H9 (cell line): ENCODE results near the gene OXER1. TPM values are rescaled to one million over a fixed set of nuclear protein-coding genes. Genes with fewer than 3 reads are reported as not detected.

Source experiments
- DNase-seq: peaks from one replicate; pipeline ENCODE4 v3.0.0-alpha.2; 2017
- H2AFZ ChIP-seq: one replicate; pipeline ENCODE4 v1.6.1; 2013; ENCODE audit warnings: mild to moderate bottlenecking, low read length, control low read depth, moderate library complexity
- H2AK5ac ChIP-seq: 2 replicates; pipeline ENCODE4 v1.6.1; 2013; ENCODE audit warnings: low read length, control low read depth, mixed read lengths; ENCODE audit not compliant: insufficient read length
- H2BK120ac ChIP-seq: one replicate; pipeline ENCODE4 v1.6.1; 2013; ENCODE audit warnings: low read depth, mild to moderate bottlenecking, low read length, control low read depth, inconsistent platforms; ENCODE audit not compliant: poor library complexity, severe bottlenecking
- H2BK12ac ChIP-seq: 2 replicates; pipeline ENCODE4 v1.6.1; 2013; ENCODE audit warnings: low read length, control low read depth, mixed read lengths, low read depth; ENCODE audit not compliant: insufficient read length
- H2BK15ac ChIP-seq: 2 replicates; pipeline ENCODE4 v1.6.1; 2013; ENCODE audit warnings: low read depth, low read length, control low read depth
- H2BK20ac ChIP-seq: one replicate; pipeline ENCODE4 v1.6.1; 2013; ENCODE audit warnings: low read depth, mild to moderate bottlenecking, low read length, control low read depth, inconsistent platforms; ENCODE audit not compliant: poor library complexity, severe bottlenecking
- H2BK5ac ChIP-seq: 2 replicates; pipeline ENCODE4 v1.6.1; 2013; ENCODE audit warnings: low read length, control low read depth, mixed read lengths; ENCODE audit not compliant: insufficient read length
- H3K14ac ChIP-seq: 2 replicates; pipeline ENCODE4 v1.6.1; 2013; ENCODE audit warnings: low read length, control low read depth; ENCODE audit not compliant: insufficient read depth
- H3K18ac ChIP-seq: 2 replicates; pipeline ENCODE4 v1.6.1; 2013; ENCODE audit warnings: low read depth, mild to moderate bottlenecking, mixed read lengths, low read length, control low read depth; ENCODE audit not compliant: insufficient read length
- H3K23ac ChIP-seq: 2 replicates; pipeline ENCODE4 v1.6.1; 2013; ENCODE audit warnings: low read length, control low read depth, mixed read lengths, low read depth; ENCODE audit not compliant: insufficient read length
- H3K23me2 ChIP-seq: 2 replicates; pipeline ENCODE4 v1.6.1; 2013; ENCODE audit warnings: low read depth, mild to moderate bottlenecking, mixed read lengths, low read length, control low read depth; ENCODE audit not compliant: insufficient read length, poor library complexity, severe bottlenecking
- H3K27ac ChIP-seq: 2 replicates; pipeline ENCODE4 v1.5.1; 2013; ENCODE audit warnings: low read length, control low read depth, mixed read lengths, low read depth; ENCODE audit not compliant: insufficient read length
- H3K27me3 ChIP-seq: 2 replicates; pipeline ENCODE4 v1.6.1; 2013; ENCODE audit warnings: low read length, control low read depth, inconsistent platforms; ENCODE audit not compliant: insufficient read depth
- H3K4ac ChIP-seq: 2 replicates; pipeline ENCODE4 v1.6.1; 2013; ENCODE audit warnings: low read depth, mild to moderate bottlenecking, control low read depth, inconsistent platforms, low read length, moderate library complexity
- H3K4me1 ChIP-seq: 2 replicates; pipeline ENCODE4 v1.6.1; 2013; ENCODE audit warnings: low read length, control low read depth, inconsistent platforms; ENCODE audit not compliant: insufficient read depth
- H3K4me2 ChIP-seq: 2 replicates; pipeline ENCODE4 v1.6.1; 2013; ENCODE audit warnings: low read length, control low read depth, mixed read lengths; ENCODE audit not compliant: insufficient read length, insufficient read depth
- H3K56ac ChIP-seq: 2 replicates; pipeline ENCODE4 v1.6.1; 2013; ENCODE audit warnings: low read depth, mild to moderate bottlenecking, mixed read lengths, low read length, control low read depth; ENCODE audit not compliant: insufficient read length
- H3K79me1 ChIP-seq: 2 replicates; pipeline ENCODE4 v1.6.1; 2013; ENCODE audit warnings: low read depth, mild to moderate bottlenecking, moderate library complexity, low read length, control low read depth, inconsistent platforms; ENCODE audit not compliant: insufficient read depth, poor library complexity, severe bottlenecking
- H3K79me2 ChIP-seq: 2 replicates; pipeline ENCODE4 v1.6.1; 2013; ENCODE audit warnings: low read length, control low read depth, inconsistent platforms; ENCODE audit not compliant: insufficient read depth
- H3K9ac ChIP-seq: 2 replicates; pipeline ENCODE4 v1.6.1; 2013; ENCODE audit warnings: low read length, control low read depth, mixed read lengths; ENCODE audit not compliant: insufficient read length; ENCODE audit errors: extremely low read depth
- H3K9me3 ChIP-seq: one replicate; pipeline ENCODE4 v1.6.1; 2013; ENCODE audit warnings: low read depth, low read length, inconsistent platforms; ENCODE audit not compliant: control insufficient read depth
- H3T11ph ChIP-seq: one replicate; pipeline ENCODE4 v1.6.1; 2013; ENCODE audit warnings: mild to moderate bottlenecking, low read length, control low read depth, inconsistent platforms
- H4K20me1 ChIP-seq: one replicate; pipeline ENCODE4 v1.6.1; 2013; ENCODE audit not compliant: control insufficient read depth, insufficient read length, insufficient read depth
- H4K5ac ChIP-seq: 2 replicates; pipeline ENCODE4 v1.6.1; 2013; ENCODE audit warnings: low read depth, mild to moderate bottlenecking, mixed read lengths, low read length, control low read depth; ENCODE audit not compliant: insufficient read length
- H4K8ac ChIP-seq: replicated peaks from 2 replicates; pipeline ENCODE4 v1.6.1; 2013; ENCODE audit warnings: low read length, control low read depth, mixed read lengths, low read depth; ENCODE audit not compliant: insufficient read length
- H4K91ac ChIP-seq: 2 replicates; pipeline ENCODE4 v1.6.1; 2013; ENCODE audit warnings: low read depth, mild to moderate bottlenecking, moderate library complexity, mixed read lengths, low read length, control low read depth; ENCODE audit not compliant: insufficient read length
- H3K27ac Mint-ChIP-seq, 3 experiments: 2 replicates in 2 of 3; 3 replicates in 1 of 3; pipeline ENCODE4 v1.8.0; 2020 to 2021; ENCODE audit warnings: mixed read lengths in 3 of 3, mild to moderate bottlenecking in 1 of 3, moderate library complexity in 1 of 3
- H3K27me3 Mint-ChIP-seq: 2 replicates; pipeline ENCODE4 v1.8.0; 2021; ENCODE audit warnings: low read depth, mild to moderate bottlenecking, moderate library complexity, mixed read lengths
- H3K36me3 Mint-ChIP-seq, 3 experiments: 2 replicates in 2 of 3; 3 replicates in 1 of 3; pipeline ENCODE4 v1.8.0; 2020 to 2021; ENCODE audit warnings: low read depth in 3 of 3, mixed read lengths in 3 of 3; ENCODE audit not compliant: insufficient read depth in 1 of 3
- H3K4me1 Mint-ChIP-seq, 2 experiments: 2 replicates each; pipeline ENCODE4 v1.8.0; 2020; ENCODE audit warnings: mixed read lengths in 2 of 2
- H3K4me3 Mint-ChIP-seq, 2 experiments: 2 replicates in 1 of 2; 3 replicates in 1 of 2; pipeline ENCODE4 v1.8.0; 2020 to 2021; ENCODE audit warnings: mild to moderate bottlenecking in 2 of 2, mixed read lengths in 2 of 2, moderate library complexity in 1 of 2
- H3K9me3 Mint-ChIP-seq, 2 experiments: 2 replicates in 1 of 2; 3 replicates in 1 of 2; pipeline ENCODE4 v1.8.0; 2020; ENCODE audit warnings: mild to moderate bottlenecking in 2 of 2, mixed read lengths in 2 of 2, moderate library complexity in 1 of 2
- CTCF ChIP-seq: fragments of 200-600 bp; sonication (generic); conservative IDR thresholded peaks from 3 replicates; pipeline ENCODE4 v1.8.0; 2021; ENCODE audit warnings: antibody characterized with exemption, mild to moderate bottlenecking
- WGBS: extraction: QIAGEN DNeasy Blood & Tissue Kit; methylation state at CpG from one replicate; pipeline ENCODE4 v1.1.7; 2013; ENCODE audit warnings: missing lambda C conversion rate, low lambda C conversion rate, mixed read lengths; ENCODE audit not compliant: insufficient read length; ENCODE audit errors: extremely low coverage; 5-methylcytosine and 5-hydroxymethylcytosine counted together
- total RNA-seq: library from RNA; stranded (reverse); gene quantifications from 2 replicates; pipeline ENCODE4 v1.2.1, GENCODE V29; 2021

Gene OXER1
- total RNA-seq, 1 experiment from 2014 or later, result 1.6 TPM

GRCh38 chr2:42726680-42727079 lies 37.3 kb downstream of the OXER1 start:
- H3K4me2 ChIP-seq, result no peak overlapping the region
- H2BK15ac ChIP-seq, result no peak overlapping the region
- H2BK5ac ChIP-seq, result no peak overlapping the region
- Mint-ChIP-seq H3K4me3 (no peak overlapping the region), H3K36me3 (peaks cover 21 to 24% (median 21%) of the 10 kb centered on the region in 3 experiments), H3K27ac (peak overlapping the region in 1 of 3 experiments; percentile 57; a peak in 2 of 7 replicates), H3K4me1 (peaks cover 12 to 13% of the 10 kb centered on the region in 2 experiments), H3K27me3 (no peaks in the 10 kb centered on the region; the same call in 1 of the 2 replicates), H3K9me3 (peaks cover 10 to 16% of the 10 kb centered on the region in 2 experiments; a peak in 4 of 5 replicates)
- WGBS, result no CpG with 5 or more reads among the region's 2 CpGs
- H3K27ac ChIP-seq, result no peak overlapping the region
- H2AK5ac ChIP-seq, result no peak overlapping the region
- no peak for TF ChIP-seq CTCF
- H3K9me3 ChIP-seq, result no peaks in the 10 kb centered on the region
- no peak overlapping the region for H3K23ac ChIP-seq
- H3T11ph ChIP-seq, result no peak overlapping the region
- no peak overlapping the region for H3K18ac ChIP-seq
- no peak overlapping the region for H3K56ac ChIP-seq
- H3K4me1 ChIP-seq, result peaks cover 6% of the 10 kb centered on the region; the same call in 1 of the 2 replicates
- H4K8ac ChIP-seq, result no peak overlapping the region
- H2BK12ac ChIP-seq, result no peak overlapping the region
- no peaks in the 10 kb centered on the region for H3K23me2 ChIP-seq
- H3K79me2 ChIP-seq, result no peaks in the 10 kb centered on the region
- no peak overlapping the region for H2BK120ac ChIP-seq
- H3K4ac ChIP-seq, result no peak overlapping the region
- H3K79me1 ChIP-seq, result no peaks in the 10 kb centered on the region
- no peak overlapping the region for H4K5ac ChIP-seq
- no peak overlapping the region for H2AFZ ChIP-seq
- DNase-seq, result no peak
- no peaks in the 10 kb centered on the region for H3K27me3 ChIP-seq
- no peak overlapping the region for H2BK20ac ChIP-seq
- H3K14ac ChIP-seq, result no peak overlapping the region
- H4K91ac ChIP-seq, result no peak overlapping the region
- H3K9ac ChIP-seq, result no peak overlapping the region
- no peaks in the 10 kb centered on the region for H4K20me1 ChIP-seq
